Right atrium auricular region (tissue), 2 donors: ENCODE results near the gene GJD2. TPM values are rescaled to one million over a fixed set of nuclear protein-coding genes. Genes with fewer than 3 reads are reported as not detected.

ENCODE experiments used
- DNase-seq: peaks from one replicate; pipeline ENCODE4 v3.0.0-alpha.2; 2019; ENCODE audit warnings: low spot score
- H3K27ac ChIP-seq, 2 donors: fragments of 200-600 bp; sonication (generic); 1 replicate in 1 of 2; 2 replicates in 1 of 2; pipeline ENCODE4 v1.5.1; 2016 to 2019
- H3K27me3 ChIP-seq, 2 donors: fragments of 200-600 bp; sonication (generic); one replicate each; pipeline versions ENCODE4 v1.5.1 to v1.6.0; 2017 to 2019
- H3K36me3 ChIP-seq: fragments of 200-600 bp; sonication (generic); one replicate; pipeline ENCODE4 v1.5.1; 2016
- H3K4me1 ChIP-seq, 2 donors: fragments of 200-600 bp; sonication (generic); one replicate each; pipeline versions ENCODE4 v1.5.1 to v1.6.0; 2017 to 2019
- H3K4me3 ChIP-seq, 2 donors: fragments of 200-600 bp; sonication (generic); 1 replicate in 1 of 2; 2 replicates in 1 of 2; pipeline ENCODE4 v1.5.1; 2017 to 2019; ENCODE audit warnings: mild to moderate bottlenecking in 1 of 2, moderate library complexity in 1 of 2
- H3K9me3 ChIP-seq, 2 donors: fragments of 200-600 bp; sonication (generic); one replicate each; pipeline ENCODE4 v1.5.1; 2019
- CTCF ChIP-seq, 2 donors: fragments of 200-600 bp; sonication (generic); IDR thresholded peaks; one replicate each; pipeline ENCODE4 v1.5.1; 2019; ENCODE audit warnings: antibody characterized with exemption in 2 of 2
- total RNA-seq, 2 donors: library from RNA; depleted of rRNA; stranded (reverse); fragments of >200 nt; gene quantifications; one replicate each; pipeline ENCODE4 v1.1.0, GENCODE V29; 2016

The GJD2 gene
- total RNA-seq, 2 donors from 2014 or later: 13.6 to 42.3 TPM

- H3K27ac ChIP-seq: peak overlapping the region in 1 of 2 donors; percentile 71
- no peaks in the 10 kb centered on the region for H3K27me3 ChIP-seq
- no peak overlapping the region for H3K4me3 ChIP-seq
- no peaks in the 10 kb centered on the region for H3K9me3 ChIP-seq
- H3K4me1 ChIP-seq: peaks cover 0 to 37% of the 10 kb centered on the region in 2 donors
- DNase-seq: peak; percentile 70
- no peaks in the 10 kb centered on the region for H3K36me3 ChIP-seq
- no peak for TF ChIP-seq CTCF (IDR thresholded peaks at IDR 0.05)
Measured at GRCh38 chr15:34716111-34716510, 38.7 kb downstream of the GJD2 start.

- Histone ChIP-seq H3K27ac (peak overlapping the region in 1 of 2 donors; percentile 58), H3K27me3 (no peaks in the 10 kb centered on the region), H3K36me3 (no peaks in the 10 kb centered on the region), H3K9me3 (no peaks in the 10 kb centered on the region), H3K4me3 (no peak overlapping the region), H3K4me1 (peaks cover 0 to 37% of the 10 kb centered on the region in 2 donors)
- no peak for DNase-seq
- TF ChIP-seq CTCF (IDR thresholded peaks at IDR 0.05): no peak
Measured at GRCh38 chr15:34714476-34715121, 40.2 kb downstream of the GJD2 start.

- peaks cover 0 to 38% of the 10 kb centered on the region in 2 donors for H3K4me1 ChIP-seq
- no peak for DNase-seq
- no peaks in the 10 kb centered on the region for H3K27me3 ChIP-seq
- no peaks in the 10 kb centered on the region for H3K9me3 ChIP-seq
- H3K4me3 ChIP-seq: no peak overlapping the region
- H3K27ac ChIP-seq: peak overlapping the region in 1 of 2 donors; percentile 58
- no peak for TF ChIP-seq CTCF (IDR thresholded peaks at IDR 0.05)
- H3K36me3 ChIP-seq: no peaks in the 10 kb centered on the region
Measured at GRCh38 chr15:34713635-34714034, 41.2 kb downstream of the GJD2 start.

GRCh38 chr15:34709866-34710265, 44.9 kb downstream of the GJD2 start:
- H3K4me3 ChIP-seq: no peak overlapping the region
- H3K27me3 ChIP-seq: no peaks in the 10 kb centered on the region
- no peaks in the 10 kb centered on the region for H3K36me3 ChIP-seq
- H3K4me1 ChIP-seq: peaks cover 0 to 23% of the 10 kb centered on the region in 2 donors
- TF ChIP-seq CTCF (IDR thresholded peaks at IDR 0.05): no peak
- H3K9me3 ChIP-seq: no peaks in the 10 kb centered on the region
- no peak for DNase-seq
- no peak overlapping the region for H3K27ac ChIP-seq

- H3K27me3 ChIP-seq: no peaks in the 10 kb centered on the region
- no peaks in the 10 kb centered on the region for H3K9me3 ChIP-seq
- H3K36me3 ChIP-seq: no peaks in the 10 kb centered on the region
- H3K4me1 ChIP-seq: peaks cover 0 to 8% of the 10 kb centered on the region in 2 donors
- peak overlapping the region in 1 of 2 donors; percentile 48 for H3K27ac ChIP-seq
- no peak overlapping the region for H3K4me3 ChIP-seq
- no peak for DNase-seq
- peak; percentile 58 to 76 for TF ChIP-seq CTCF (IDR thresholded peaks at IDR 0.05)
Measured at GRCh38 chr15:34708422-34708821, 46.4 kb downstream of the GJD2 start.

- no peaks in the 10 kb centered on the region for H3K4me1 ChIP-seq
Measured at GRCh38 chr15:34701536-34701935, 53.3 kb downstream of the GJD2 start.

More at GRCh38 chr15:34701536-34701935, 53.3 kb downstream of the GJD2 start:
- DNase-seq: no peak
- Histone ChIP-seq H3K36me3 (no peaks in the 10 kb centered on the region), H3K27me3 (no peaks in the 10 kb centered on the region), H3K4me3 (no peak overlapping the region), H3K9me3 (no peaks in the 10 kb centered on the region), H3K27ac (no peak overlapping the region)
- TF ChIP-seq CTCF (IDR thresholded peaks at IDR 0.05): no peak
